Peyer's patch (tissue), 4 donors: Measurements from ENCODE around the gene C11orf68. TPM values are rescaled to one million over a fixed set of nuclear protein-coding genes. Genes with fewer than 3 reads are reported as not detected.

Experiments
- DNase-seq, 3 donors: peaks; one replicate each; pipeline ENCODE4 v3.0.0-alpha.2; 2017 to 2019
- H3K27ac ChIP-seq, 4 donors: fragments of 200-600 bp; sonication (generic); one replicate each; pipeline ENCODE4 v1.5.1; 2016 to 2019
- H3K27me3 ChIP-seq, 2 donors: fragments of 200-600 bp; sonication (generic); one replicate each; pipeline ENCODE4 v1.5.1; 2019
- H3K36me3 ChIP-seq, 3 donors: fragments of 200-600 bp; sonication (generic); one replicate each; pipeline ENCODE4 v1.5.1; 2016 to 2019
- H3K4me1 ChIP-seq, 4 donors: fragments of 200-600 bp; sonication (generic); one replicate each; pipeline ENCODE4 v1.5.1; 2016 to 2019
- H3K4me3 ChIP-seq, 4 donors: fragments of 200-600 bp; sonication (generic); 1 replicate in 3 of 4; 2 replicates in 1 of 4; pipeline ENCODE4 v1.5.1; 2016 to 2019; ENCODE audit warnings: mild to moderate bottlenecking in 1 of 4
- H3K9me3 ChIP-seq, 4 donors: fragments of 200-600 bp; sonication (generic); one replicate each; pipeline ENCODE4 v1.5.1; 2016 to 2019; ENCODE audit warnings: mild to moderate bottlenecking in 1 of 4
- CTCF ChIP-seq, 6 experiments: fragments of 450-650 bp in 4 of 6; fragments of 200-600 bp in 2 of 6; sonication (generic) in 1 of 6; IDR thresholded peaks; one replicate each; pipeline ENCODE4 v1.5.1; 2017 to 2019; ENCODE audit warnings: antibody characterized with exemption in 6 of 6, mild to moderate bottlenecking in 3 of 6, moderate library complexity in 1 of 6
- POLR2A ChIP-seq, 2 donors: fragments of 450-650 bp; IDR thresholded peaks; one replicate each; pipeline ENCODE4 v1.5.1; 2017; ENCODE audit warnings: antibody characterized with exemption in 2 of 2, mild to moderate bottlenecking in 2 of 2, moderate library complexity in 2 of 2
- total RNA-seq, 4 donors: library from RNA; depleted of rRNA; stranded (reverse); fragments of >200 nt; gene quantifications; one replicate each; pipeline ENCODE4 v1.1.0, GENCODE V29; 2016

Gene C11orf68
- total RNA-seq, 4 donors from 2014 or later, result 8.3 to 20.6 (median 12.1) TPM

DNA sequence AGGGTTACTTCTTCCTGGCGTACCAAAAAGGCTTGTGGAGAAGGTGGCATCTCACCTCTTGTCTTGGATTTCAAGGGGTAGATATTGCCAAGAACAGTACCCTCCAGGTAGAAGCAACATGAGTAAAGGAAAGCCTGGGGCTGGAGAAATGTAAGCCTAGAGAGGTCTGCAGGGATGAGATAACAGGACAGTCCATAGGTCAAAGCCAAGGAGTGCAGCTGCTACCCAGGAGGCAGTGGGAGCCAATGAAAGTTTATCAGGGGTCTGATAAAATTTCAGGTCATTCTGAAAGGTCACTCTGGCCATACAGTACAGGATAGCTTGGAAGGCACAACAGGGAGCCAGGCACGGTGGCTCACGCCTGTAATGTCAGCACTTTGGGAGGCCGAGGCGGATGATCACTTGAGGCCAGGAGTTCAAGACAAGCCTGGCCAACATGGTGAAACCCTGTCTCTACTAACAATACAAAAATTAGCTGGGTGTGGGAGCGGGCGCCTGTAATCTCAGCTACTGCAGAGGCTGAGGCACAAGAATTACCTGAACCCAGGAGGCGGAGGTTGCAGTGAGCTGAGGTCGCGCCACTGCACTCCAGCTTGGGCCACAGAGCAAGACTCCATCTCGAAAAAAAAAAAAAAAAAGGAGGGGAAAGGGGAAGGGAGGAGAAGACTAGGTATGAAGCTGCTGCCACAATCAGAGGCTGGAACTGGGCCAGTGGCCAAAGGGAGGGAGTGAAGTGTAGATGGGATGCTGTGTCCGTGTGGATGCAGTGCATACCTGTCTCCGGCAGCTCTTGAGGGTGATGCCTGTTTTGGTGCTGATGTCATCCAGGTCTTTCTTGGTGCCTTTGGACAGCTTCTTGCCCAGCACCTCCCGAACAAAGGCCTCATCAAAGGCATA lies 31.8 kb downstream of the C11orf68 start:
- Histone ChIP-seq H3K36me3 (peaks cover 0 to 28% (median 0%) of the 10 kb centered on the region in 3 donors), H3K9me3 (no peaks in the 10 kb centered on the region), H3K4me3 (peak overlapping the region in 3 of 4 donors; percentile 73 to 83 (median 78)), H3K27ac (peak overlapping the region in 3 of 4 donors; percentile 92 to 99 (median 94)), H3K27me3 (no peaks in the 10 kb centered on the region), H3K4me1 (peaks cover 0 to 63% (median 22%) of the 10 kb centered on the region in 4 donors)
- TF ChIP-seq POLR2A (IDR thresholded peaks at IDR 0.05) (no peak), CTCF (IDR thresholded peaks at IDR 0.05) (no peak)
- no peak for DNase-seq

DNA sequence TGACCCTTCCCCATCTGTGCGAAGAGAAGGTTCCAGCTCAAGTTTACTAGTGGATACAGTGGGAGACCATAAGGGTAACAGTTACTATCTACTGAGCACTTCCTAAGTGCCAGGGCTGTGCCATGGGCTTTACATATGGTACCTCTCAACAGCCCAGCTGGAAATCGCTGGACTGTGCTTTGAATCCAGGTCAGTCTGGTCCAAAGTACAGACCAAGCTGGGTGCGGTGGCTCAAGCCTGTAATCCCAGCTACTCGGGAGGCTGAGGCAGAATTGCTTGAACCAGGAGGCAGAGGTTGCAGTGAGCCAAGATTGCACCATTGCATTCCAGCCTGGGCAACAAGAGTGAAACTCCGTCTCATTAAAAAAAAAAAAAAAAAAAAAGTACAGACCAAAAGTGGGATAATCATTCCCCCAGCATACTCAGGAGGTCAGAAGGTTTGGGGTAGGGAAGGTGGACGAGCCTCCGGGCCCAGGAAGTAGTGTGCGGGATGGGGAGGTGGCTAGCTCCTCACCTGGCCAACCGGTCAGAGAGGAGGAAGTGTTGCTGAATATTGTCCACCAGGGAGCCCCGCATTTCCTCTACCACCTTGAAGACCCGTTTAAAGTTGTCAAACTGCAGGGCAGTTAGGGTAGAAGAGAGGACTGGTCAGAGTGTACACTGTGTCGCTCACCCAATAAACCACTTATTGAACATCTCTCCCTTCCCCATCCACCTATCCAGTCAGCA lies 32.9 kb downstream of the C11orf68 start:
- DNase-seq, result peak in 2 of 3 donors; percentile 61 to 74
- Histone ChIP-seq H3K4me3 (no peak overlapping the region), H3K27me3 (no peaks in the 10 kb centered on the region), H3K36me3 (peaks cover 0 to 32% (median 0%) of the 10 kb centered on the region in 3 donors), H3K4me1 (peaks cover 0 to 52% (median 15%) of the 10 kb centered on the region in 4 donors), H3K9me3 (no peaks in the 10 kb centered on the region), H3K27ac (peak overlapping the region in 2 of 4 donors; percentile 54 to 70)
- TF ChIP-seq CTCF (IDR thresholded peaks at IDR 0.05) (no peak), POLR2A (IDR thresholded peaks at IDR 0.05) (no peak)

DNA sequence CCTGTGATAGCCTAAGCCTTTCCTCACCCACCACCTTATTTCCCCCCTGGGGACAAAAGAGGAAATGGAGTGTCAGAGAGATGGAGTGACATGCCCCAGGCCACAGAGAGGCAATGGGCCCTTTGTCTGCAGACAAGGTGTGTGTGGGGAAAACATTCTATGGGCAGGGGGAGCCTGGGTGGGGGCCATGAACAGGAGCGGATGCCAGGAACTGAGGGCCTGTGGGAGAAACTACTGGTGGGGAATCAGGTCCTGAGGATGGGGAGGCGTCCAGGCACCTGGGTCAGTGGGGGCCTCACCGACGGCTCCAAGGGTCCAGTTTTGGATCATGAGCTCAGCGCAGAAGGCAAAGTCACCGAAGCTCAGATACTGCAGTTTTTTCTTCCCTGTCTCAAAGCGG lies 33.6 kb downstream of the C11orf68 start:
- TF ChIP-seq CTCF (IDR thresholded peaks at IDR 0.05) (no peak), POLR2A (IDR thresholded peaks at IDR 0.05) (no peak)
- DNase-seq, result no peak
- H3K9me3 ChIP-seq, result no peaks in the 10 kb centered on the region
- no peak overlapping the region for H3K4me3 ChIP-seq
- peak overlapping the region in 3 of 4 donors; percentile 14 to 40 (median 39) for H3K27ac ChIP-seq
- peaks cover 0 to 49% (median 15%) of the 10 kb centered on the region in 4 donors for H3K4me1 ChIP-seq
- H3K27me3 ChIP-seq, result no peaks in the 10 kb centered on the region
- peaks cover 0 to 32% (median 0%) of the 10 kb centered on the region in 3 donors for H3K36me3 ChIP-seq

DNA sequence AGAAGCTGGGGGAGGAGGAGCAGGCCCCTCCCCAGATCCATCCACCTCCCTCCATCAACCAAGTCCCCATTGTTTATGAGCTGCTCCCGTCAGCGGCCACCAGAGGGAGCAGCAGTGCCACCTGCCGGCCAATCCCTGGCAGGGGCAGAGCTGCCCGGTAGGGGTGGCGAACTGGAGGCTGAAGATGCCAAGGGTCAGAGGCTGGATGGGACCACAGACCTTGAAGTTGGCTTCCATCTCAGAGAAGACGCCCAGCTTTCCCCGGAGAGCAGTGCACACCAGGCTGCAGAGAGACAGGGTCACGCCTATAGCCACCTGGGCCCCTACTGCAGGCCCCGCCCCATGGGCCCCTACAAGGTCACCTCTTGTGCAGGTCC lies 34.2 kb downstream of the C11orf68 start:
- H3K36me3 ChIP-seq, result peaks cover 0 to 32% (median 0%) of the 10 kb centered on the region in 3 donors
- peak; percentile 80 to 89 (median 87) for DNase-seq
- peak in 1 of 2 donors; percentile 21 for TF ChIP-seq POLR2A (IDR thresholded peaks at IDR 0.05)
- peak; percentile 97 to 100 (median 100) for TF ChIP-seq CTCF (IDR thresholded peaks at IDR 0.05)
- no peak overlapping the region for H3K4me3 ChIP-seq
- H3K27ac ChIP-seq, result peak overlapping the region in 3 of 4 donors; percentile 14 to 40 (median 39)
- H3K4me1 ChIP-seq, result peaks cover 0 to 44% (median 11%) of the 10 kb centered on the region in 4 donors
- no peaks in the 10 kb centered on the region for H3K27me3 ChIP-seq
- no peaks in the 10 kb centered on the region for H3K9me3 ChIP-seq

DNA sequence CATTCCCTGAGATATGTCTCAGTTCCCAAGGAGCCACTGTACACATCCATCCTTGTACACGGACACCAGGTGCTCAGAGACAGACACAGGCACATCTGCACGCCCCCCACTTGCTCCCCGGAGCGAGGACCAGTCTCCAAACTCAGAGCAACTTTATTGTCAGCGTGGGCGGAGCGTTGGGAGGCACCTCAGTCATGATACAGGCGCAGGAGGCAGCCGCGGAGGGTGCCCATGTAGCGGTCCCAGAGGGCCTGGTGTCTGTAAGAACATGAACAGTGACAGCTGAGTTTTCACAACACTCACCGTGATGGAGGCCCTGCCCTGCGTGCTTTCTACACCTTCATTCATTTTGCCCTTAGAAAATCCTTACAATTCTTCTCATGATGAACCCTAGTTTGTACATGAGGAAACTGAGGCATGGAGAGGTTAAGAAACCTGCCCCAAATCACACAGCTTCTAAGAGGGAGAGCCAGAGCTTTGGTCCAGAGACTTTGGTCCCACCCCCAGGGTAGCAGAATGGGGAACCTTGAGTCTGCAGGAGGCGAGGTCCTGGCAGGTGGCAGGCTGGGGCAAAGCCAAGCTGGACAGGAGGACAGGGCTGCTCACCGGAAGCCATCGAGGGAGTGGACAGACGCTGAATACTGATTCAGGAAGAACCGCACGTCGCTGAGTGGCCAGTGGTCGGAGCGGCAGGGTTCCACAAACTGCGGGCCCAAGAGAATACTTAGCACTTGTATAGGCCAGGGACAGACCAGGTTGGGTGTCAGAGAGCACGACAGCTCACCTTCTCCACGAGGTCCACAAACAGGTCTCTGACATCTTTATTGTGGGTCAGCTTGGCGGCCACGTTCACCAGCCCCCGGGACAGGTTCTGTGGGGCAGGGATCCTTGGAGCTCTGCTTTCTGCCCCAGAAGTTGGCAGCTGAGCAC lies 34.8 kb downstream of the C11orf68 start:
- DNase-seq, result no peak
- H3K27me3 ChIP-seq, result no peaks in the 10 kb centered on the region
- TF ChIP-seq CTCF (IDR thresholded peaks at IDR 0.05), result no peak
- TF ChIP-seq POLR2A (IDR thresholded peaks at IDR 0.05), result no peak
- peaks cover 0 to 32% (median 0%) of the 10 kb centered on the region in 3 donors for H3K36me3 ChIP-seq
- H3K4me1 ChIP-seq, result peaks cover 0 to 37% (median 8%) of the 10 kb centered on the region in 4 donors
- H3K9me3 ChIP-seq, result no peaks in the 10 kb centered on the region
- H3K4me3 ChIP-seq, result no peak overlapping the region
- no peak overlapping the region for H3K27ac ChIP-seq
